Measurements from ENCODE around the gene TNFRSF9.

GRCh38 chr1:7960165-7960564 lies 19.5 kb upstream of the TNFRSF9 start:
- no peak for TF ChIP-seq USF2 (IDR thresholded peaks at IDR 0.05; ENCODE audit: borderline replicate concordance, low read depth, low read length)
- no peak for TF ChIP-seq RFX5 (IDR thresholded peaks at IDR 0.05; ENCODE audit: low read length)
- no peak for TF ChIP-seq POLR2AphosphoS5 (IDR thresholded peaks at IDR 0.05; ENCODE audit: low read depth, low read length)
- no peak for TF ChIP-seq EP300 (IDR thresholded peaks at IDR 0.05; ENCODE audit: borderline replicate concordance in 1 of 2, low read depth in 1 of 2, low read length in 1 of 2)
- TF ChIP-seq RXRA (IDR thresholded peaks at IDR 0.05; ENCODE audit: borderline replicate concordance, low read depth), result no peak
- TF ChIP-seq CTCF (IDR thresholded peaks at IDR 0.05), result no peak
- no peak for TF ChIP-seq ZBTB33 (IDR thresholded peaks at IDR 0.05; ENCODE audit: borderline replicate concordance, low read depth)
- no peak for TF ChIP-seq TAF1 (IDR thresholded peaks at IDR 0.05; ENCODE audit: borderline replicate concordance, low read depth, low read length)
- TF ChIP-seq SMC3 (IDR thresholded peaks at IDR 0.05; ENCODE audit: low read depth, low read length), result no peak
- TF ChIP-seq FOXJ3 (CRISPR knock-in tag; IDR thresholded peaks at IDR 0.05), result no peak
- TF ChIP-seq FOXM1 (IDR thresholded peaks at IDR 0.05; ENCODE audit: low read depth), result no peak
- TF ChIP-seq RAD21 (IDR thresholded peaks at IDR 0.05; ENCODE audit: low read length), result no peak
